Calu3 (cell line): Measurements from ENCODE around the gene SEBOX. TPM values are rescaled to one million over a fixed set of nuclear protein-coding genes. Genes with fewer than 3 reads are reported as not detected.

ENCODE experiments used
- BruUV-seq: library from RNA; stranded (reverse); fragments of 400-500 nt; replicated peaks from 2 replicates; lab custom pipeline; 2021; lab: Mats Ljungman, UMichigan
- CTCF ChIA-PET: fragments of 300-600 bp; sonication (Branson Sonifier 250); formaldehyde crosslinking; loops from one replicate; lab custom pipeline; 2022; ENCODE audit warnings: antibody characterized with exemption; lab: Charles Lee
- DNase-seq: peaks from one replicate; pipeline ENCODE4 v3.0.0; 2022
- H3K27ac Mint-ChIP-seq: one replicate; pipeline ENCODE4 v1.8.0; 2022; ENCODE audit warnings: mixed read lengths; ENCODE audit not compliant: unreplicated experiment
- H3K27me3 Mint-ChIP-seq: one replicate; pipeline ENCODE4 v1.8.0; 2022; ENCODE audit warnings: mixed read lengths; ENCODE audit not compliant: unreplicated experiment
- H3K36me3 Mint-ChIP-seq: one replicate; pipeline ENCODE4 v1.8.0; 2022; ENCODE audit warnings: mild to moderate bottlenecking, moderate library complexity, mixed read lengths; ENCODE audit not compliant: insufficient read depth, unreplicated experiment
- H3K4me1 Mint-ChIP-seq: one replicate; pipeline ENCODE4 v1.8.0; 2022; ENCODE audit warnings: mild to moderate bottlenecking, low read depth, mixed read lengths; ENCODE audit not compliant: unreplicated experiment
- H3K4me3 Mint-ChIP-seq: one replicate; pipeline ENCODE4 v1.8.0; 2022; ENCODE audit warnings: mild to moderate bottlenecking, low read depth, moderate library complexity, mixed read lengths; ENCODE audit not compliant: unreplicated experiment
- H3K9me3 Mint-ChIP-seq: one replicate; pipeline ENCODE4 v1.8.0; 2022; ENCODE audit warnings: low read depth, mixed read lengths; ENCODE audit not compliant: unreplicated experiment
- CTCF ChIP-seq: fragments of 200-600 bp; IDR thresholded peaks from one replicate; pipeline ENCODE4 v1.8.0; 2022; ENCODE audit warnings: antibody characterized with exemption; ENCODE audit not compliant: unreplicated experiment
- intact Hi-C: fragments of 100-400 bp; cut with micrococcal nuclease; formaldehyde crosslinking; loops from one replicate; pipeline ENCODE4 v1.10.0; 2022; ENCODE audit not compliant: unreplicated experiment
- total RNA-seq: library from RNA; stranded (reverse); gene quantifications from 2 replicates; pipeline ENCODE4 v1.2.3, GENCODE V29; 2022

Gene SEBOX
- total RNA-seq, 1 experiment from 2014 or later: not detected

- Mint-ChIP-seq H3K4me3 (no peak overlapping the region), H3K27ac (no peak overlapping the region), H3K36me3 (peaks cover 59% of the 10 kb centered on the region), H3K4me1 (peaks cover 21% of the 10 kb centered on the region), H3K9me3 (no peaks in the 10 kb centered on the region), H3K27me3 (no peaks in the 10 kb centered on the region)
- DNase-seq: no peak
- BruUV-seq: no TSS peak
- no peak for TF ChIP-seq CTCF
- intact Hi-C loops: no loop called here
- CTCF ChIA-PET: no interaction called here
Observed at GRCh38 chr17:28345419-28346198, 19.4 kb downstream of the SEBOX start.

- no peak overlapping the region for H3K27ac Mint-ChIP-seq
- no peak for TF ChIP-seq CTCF
- BruUV-seq: no TSS peak
- H3K4me1 Mint-ChIP-seq: peaks cover 21% of the 10 kb centered on the region
- no peaks in the 10 kb centered on the region for H3K27me3 Mint-ChIP-seq
- peaks cover 51% of the 10 kb centered on the region for H3K36me3 Mint-ChIP-seq
- CTCF ChIA-PET: no interaction called here
- no peaks in the 10 kb centered on the region for H3K9me3 Mint-ChIP-seq
- no peak for DNase-seq
- intact Hi-C loops: no loop called here
- H3K4me3 Mint-ChIP-seq: no peak overlapping the region
Observed at GRCh38 chr17:28344435-28344901, 20.5 kb downstream of the SEBOX start.

- no peak overlapping the region for H3K27ac Mint-ChIP-seq
- no peak for TF ChIP-seq CTCF
- H3K36me3 Mint-ChIP-seq: peaks cover 51% of the 10 kb centered on the region
- BruUV-seq: no TSS peak
- intact Hi-C loops: no loop called here
- H3K4me3 Mint-ChIP-seq: no peak overlapping the region
- DNase-seq: no peak
- CTCF ChIA-PET: no interaction called here
- no peaks in the 10 kb centered on the region for H3K9me3 Mint-ChIP-seq
- H3K4me1 Mint-ChIP-seq: peaks cover 21% of the 10 kb centered on the region
- no peaks in the 10 kb centered on the region for H3K27me3 Mint-ChIP-seq
Observed at GRCh38 chr17:28344011-28344410, 21.0 kb downstream of the SEBOX start.

GRCh38 chr17:28343491-28343932 is 21.5 kb downstream of the SEBOX start:
- Mint-ChIP-seq H3K27ac (no peak overlapping the region), H3K9me3 (no peaks in the 10 kb centered on the region), H3K4me1 (peaks cover 21% of the 10 kb centered on the region), H3K36me3 (peaks cover 53% of the 10 kb centered on the region), H3K4me3 (no peak overlapping the region), H3K27me3 (no peaks in the 10 kb centered on the region)
- CTCF ChIA-PET: no interaction called here
- no TSS peak for BruUV-seq
- no peak for DNase-seq
- no peak for TF ChIP-seq CTCF
- intact Hi-C loops: no loop called here
